ENCODE measurements around the gene KIAA1671.
"Not testable (repeated sequence)": the region's sequence is repeated elsewhere in the genome, so short reads cannot be mapped to it uniquely, and the experiment has no call there.

Gene KIAA1671

GRCh38 chr22:25202290-25202921 is 249.9 kb downstream of the KIAA1671 start:
- TF ChIP-seq CTCF (IDR thresholded peaks at IDR 0.05; ENCODE audit: insufficient read depth, low read depth, low read length, missing control alignments): peak; percentile 92
- no peak overlapping the region for H3K4me3 ChIP-seq (ENCODE audit: low read depth, low read length)
- DNase-seq (ENCODE audit: low read depth): peak; percentile 57

- no peak for DNase-seq (ENCODE audit: low read depth)
- no peak for TF ChIP-seq CTCF (IDR thresholded peaks at IDR 0.05; ENCODE audit: insufficient read depth, low read depth, low read length, missing control alignments)
- no peak overlapping the region for H3K4me3 ChIP-seq (ENCODE audit: low read depth, low read length)
Measured at GRCh38 chr22:25203082-25203481, 250.6 kb downstream of the KIAA1671 start.

- not testable (repeated sequence) for DNase-seq (ENCODE audit: low read depth); H3K4me3 ChIP-seq (ENCODE audit: low read depth, low read length)
Measured at GRCh38 chr22:25204547-25204946, 252.0 kb downstream of the KIAA1671 start.

- H3K4me3 ChIP-seq (ENCODE audit: low read depth, low read length): no peak overlapping the region
- no peak for DNase-seq (ENCODE audit: low read depth)
- no peak for TF ChIP-seq CTCF (IDR thresholded peaks at IDR 0.05; ENCODE audit: insufficient read depth, low read depth, low read length, missing control alignments)
Measured at GRCh38 chr22:25205847-25206246, 253.3 kb downstream of the KIAA1671 start.

- TF ChIP-seq CTCF (IDR thresholded peaks at IDR 0.05; ENCODE audit: insufficient read depth, low read depth, low read length, missing control alignments): no peak
- no peak for DNase-seq (ENCODE audit: low read depth)
- no peak overlapping the region for H3K4me3 ChIP-seq (ENCODE audit: low read depth, low read length)
Measured at GRCh38 chr22:25206998-25207397, 254.5 kb downstream of the KIAA1671 start.

GRCh38 chr22:25207553-25208157 is 255.1 kb downstream of the KIAA1671 start:
- no peak for TF ChIP-seq CTCF (IDR thresholded peaks at IDR 0.05; ENCODE audit: insufficient read depth, low read depth, low read length, missing control alignments)
- no peak for DNase-seq (ENCODE audit: low read depth)
- H3K4me3 ChIP-seq (ENCODE audit: low read depth, low read length): no peak overlapping the region

GRCh38 chr22:25208328-25208727 is 255.8 kb downstream of the KIAA1671 start:
- no peak for TF ChIP-seq CTCF (IDR thresholded peaks at IDR 0.05; ENCODE audit: insufficient read depth, low read depth, low read length, missing control alignments)
- H3K4me3 ChIP-seq (ENCODE audit: low read depth, low read length): no peak overlapping the region
- DNase-seq (ENCODE audit: low read depth): no peak

Data from GM12865 (cell line).